ENCODE data around the gene SLC23A2. TPM values are rescaled to one million over a fixed set of nuclear protein-coding genes. Genes with fewer than 3 reads are reported as not detected.
"Not testable (repeated sequence)": the region's sequence is repeated elsewhere in the genome, so short reads cannot be mapped to it uniquely, and the experiment has no call there.

The SLC23A2 gene
- total RNA-seq, 4 donors from 2014 or later: 5.0 to 11.6 (median 7.9) TPM

GRCh38 chr20:4883546-4883945 lies 117.8 kb downstream of the SLC23A2 start:
- Histone ChIP-seq H3K4me3 (no peak overlapping the region), H3K36me3 (peaks cover 0 to 3% (median 0%) of the 10 kb centered on the region in 4 donors), H3K9me3 (no peaks in the 10 kb centered on the region), H3K4me1 (no peaks in the 10 kb centered on the region), H3K27me3 (no peaks in the 10 kb centered on the region), H3K27ac (no peak overlapping the region)
- TF ChIP-seq POLR2AphosphoS5 (IDR thresholded peaks at IDR 0.05) (no peak), POLR2A (IDR thresholded peaks at IDR 0.05) (no peak), EP300 (IDR thresholded peaks at IDR 0.05; ENCODE audit: low read depth) (no peak), CTCF (IDR thresholded peaks at IDR 0.05) (no peak)
- intact Hi-C loops (cut with DNase I; ENCODE audit: low total_unique reads) (no loop called here), in situ Hi-C loops (cut with MboI; ENCODE audit: low pct_ligation_motif_present in 1 of 4, low pct_unique_long_range_greater_than_20kb in 1 of 4, low sequenced_read_pairs in 3 of 4) (no loop called here)
- DNase-seq: no peak
- WGBS, 2 donors (ENCODE audit: low coverage in 1 of 2): 97% methylated on average over 7 of the region's 7 CpGs; no CpG with 5 or more reads in 1 of the 2 donors

- in situ Hi-C loops (cut with MboI; ENCODE audit: low pct_ligation_motif_present in 1 of 4, low pct_unique_long_range_greater_than_20kb in 1 of 4, low sequenced_read_pairs in 3 of 4): no loop called here
- DNase-seq: no peak
- no peaks in the 10 kb centered on the region for H3K4me1 ChIP-seq
Measured at GRCh38 chr20:4883051-4883450, 118.3 kb downstream of the SLC23A2 start.

GRCh38 chr20:4881006-4881730 lies 120.1 kb downstream of the SLC23A2 start:
- no peak overlapping the region for H3K27ac ChIP-seq
- in situ Hi-C loops (cut with MboI; ENCODE audit: low pct_ligation_motif_present in 1 of 4, low pct_unique_long_range_greater_than_20kb in 1 of 4, low sequenced_read_pairs in 3 of 4) (no loop called here), intact Hi-C loops (cut with DNase I; ENCODE audit: low total_unique reads) (no loop called here)
- H3K27me3 ChIP-seq: no peaks in the 10 kb centered on the region
- H3K9me3 ChIP-seq: no peaks in the 10 kb centered on the region
- DNase-seq: no peak
- TF ChIP-seq CTCF (IDR thresholded peaks at IDR 0.05): no peak
- no peak for TF ChIP-seq EP300 (IDR thresholded peaks at IDR 0.05; ENCODE audit: low read depth)
- peaks cover 0 to 3% (median 0%) of the 10 kb centered on the region in 4 donors for H3K36me3 ChIP-seq
- H3K4me3 ChIP-seq: no peak overlapping the region
- no peaks in the 10 kb centered on the region for H3K4me1 ChIP-seq
- 84 to 89% methylated on average over 8 to 9 of the region's 9 CpGs for WGBS, 2 donors (ENCODE audit: low coverage in 1 of 2)

More at GRCh38 chr20:4883051-4883450, 118.3 kb downstream of the SLC23A2 start:
- no peaks in the 10 kb centered on the region for H3K27me3 ChIP-seq
- H3K36me3 ChIP-seq: peaks cover 0 to 3% (median 0%) of the 10 kb centered on the region in 4 donors
- no peaks in the 10 kb centered on the region for H3K9me3 ChIP-seq
- TF ChIP-seq CTCF (IDR thresholded peaks at IDR 0.05): no peak
- no peak for TF ChIP-seq POLR2AphosphoS5 (IDR thresholded peaks at IDR 0.05)
- no peak for TF ChIP-seq POLR2A (IDR thresholded peaks at IDR 0.05)
- TF ChIP-seq EP300 (IDR thresholded peaks at IDR 0.05; ENCODE audit: low read depth): no peak
- WGBS, 2 donors (ENCODE audit: low coverage in 1 of 2): 73 to 100% methylated on average over 1 to 3 of the region's 3 CpGs
- H3K27ac ChIP-seq: no peak overlapping the region
- intact Hi-C loops (cut with DNase I; ENCODE audit: low total_unique reads): no loop called here
- H3K4me3 ChIP-seq: no peak overlapping the region

DNA sequence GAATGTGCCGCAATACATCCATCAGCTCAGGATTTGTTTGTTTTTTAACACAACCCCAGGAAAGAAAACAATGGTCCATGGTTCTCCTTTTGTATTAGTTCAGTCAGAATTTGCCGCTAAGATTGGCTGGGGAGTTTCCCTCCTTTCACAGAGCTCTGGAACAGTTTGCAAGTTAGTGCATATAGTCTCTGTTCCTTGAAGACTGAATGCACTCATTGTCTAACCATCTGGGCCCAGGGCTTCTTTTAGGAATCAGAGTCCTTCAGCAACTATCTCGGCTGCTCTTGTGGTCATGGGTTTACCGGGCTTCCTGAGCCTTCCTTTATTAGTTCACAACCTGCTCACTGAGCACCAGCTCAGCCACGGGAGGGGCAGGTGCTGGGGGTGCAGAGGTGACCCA lies 121.3 kb downstream of the SLC23A2 start:
- no peak overlapping the region for H3K27ac ChIP-seq
- H3K9me3 ChIP-seq: no peaks in the 10 kb centered on the region
- WGBS, 2 donors (ENCODE audit: low coverage in 1 of 2): 67 to 81% methylated on average over 4 to 5 of the region's 5 CpGs
- TF ChIP-seq CTCF (IDR thresholded peaks at IDR 0.05): no peak
- no peak for TF ChIP-seq POLR2AphosphoS5 (IDR thresholded peaks at IDR 0.05)
- no peak for TF ChIP-seq EP300 (IDR thresholded peaks at IDR 0.05; ENCODE audit: low read depth)
- TF ChIP-seq POLR2A (IDR thresholded peaks at IDR 0.05): no peak
- H3K36me3 ChIP-seq: peaks cover 0 to 3% (median 0%) of the 10 kb centered on the region in 4 donors
- intact Hi-C loops (cut with DNase I; ENCODE audit: low total_unique reads): no loop called here
- H3K4me1 ChIP-seq: no peaks in the 10 kb centered on the region
- H3K27me3 ChIP-seq: no peaks in the 10 kb centered on the region
- in situ Hi-C loops (cut with MboI; ENCODE audit: low pct_ligation_motif_present in 1 of 4, low pct_unique_long_range_greater_than_20kb in 1 of 4, low sequenced_read_pairs in 3 of 4): no loop called here
- no peak for DNase-seq
- H3K4me3 ChIP-seq: no peak overlapping the region

DNA sequence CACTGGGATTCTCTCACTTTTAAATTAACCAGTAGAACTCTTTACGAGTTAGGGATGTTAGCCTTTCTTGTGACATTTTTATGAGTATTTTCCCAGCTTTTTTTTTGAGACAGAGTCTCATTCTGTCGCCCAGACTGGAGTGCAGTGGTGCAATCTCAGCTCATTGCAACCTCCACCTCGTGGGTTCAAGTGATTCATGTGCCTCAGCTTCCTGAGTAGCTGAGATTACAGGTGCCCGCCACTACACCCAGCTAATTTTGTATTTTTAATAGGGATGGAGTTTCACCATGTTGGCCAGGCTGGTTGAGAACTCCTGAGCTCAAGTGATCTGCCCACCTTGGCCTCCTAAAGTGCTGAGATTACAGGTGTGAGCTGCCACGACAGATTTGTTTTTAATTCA lies 123.2 kb downstream of the SLC23A2 start:
- H3K27ac ChIP-seq; H3K4me1 ChIP-seq; intact Hi-C loops (cut with DNase I; ENCODE audit: low total_unique reads); in situ Hi-C loops (cut with MboI; ENCODE audit: low pct_ligation_motif_present in 1 of 4, low pct_unique_long_range_greater_than_20kb in 1 of 4, low sequenced_read_pairs in 3 of 4); DNase-seq; H3K9me3 ChIP-seq; H3K4me3 ChIP-seq; H3K27me3 ChIP-seq; H3K36me3 ChIP-seq: not testable (repeated sequence)
- 82 to 85% methylated on average over 4 to 5 of the region's 5 CpGs for WGBS, 2 donors (ENCODE audit: low coverage in 1 of 2)
